Panc1 (cell line): Measurements from ENCODE around the gene AMBRA1. TPM values are rescaled to one million over a fixed set of nuclear protein-coding genes. Genes with fewer than 3 reads are reported as not detected.

Source experiments
- ATAC-seq: fragments of 200-7000 bp; cut with Tn5 transposase; 2 replicates; pipeline ENCODE4 v1.9.1; 2020; ENCODE audit warnings: mild to moderate bottlenecking, moderate library complexity
- BruUV-seq: library from RNA; stranded (reverse); fragments of 400-500 nt; replicated peaks from 2 replicates; lab custom pipeline; 2021; lab: Mats Ljungman, UMichigan
- CTCF ChIA-PET: fragments of 300-600 bp; sonication (Branson Sonifier 250); formaldehyde crosslinking; loops from one replicate; lab custom pipeline; 2022; ENCODE audit warnings: antibody characterized with exemption; lab: Charles Lee
- POLR2A ChIA-PET: fragments of 300-600 bp; sonication (Branson Sonifier 250); formaldehyde crosslinking; loops from one replicate; lab custom pipeline; 2022; ENCODE audit warnings: antibody characterized with exemption; lab: Charles Lee
- DNase-seq: peaks from one replicate; pipeline ENCODE4 v3.0.0-alpha.2; 2010; ENCODE audit warnings: low read depth, low spot score
- H3K27ac ChIP-seq: 2 replicates; pipeline ENCODE4 v1.5.1; 2011; ENCODE audit warnings: mild to moderate bottlenecking, low read length, inconsistent platforms
- H3K27me3 ChIP-seq: fragments of 200-500 bp; sonication (Bioruptor generic); 2 replicates; pipeline ENCODE4 v1.6.0; 2014; ENCODE audit warnings: low read length, inconsistent platforms; ENCODE audit not compliant: control insufficient read depth, insufficient read depth
- H3K36me3 ChIP-seq: fragments of 200-500 bp; sonication (Bioruptor generic); 2 replicates; pipeline ENCODE4 v1.5.1; 2014; ENCODE audit warnings: inconsistent platforms, mild to moderate bottlenecking, low read length, moderate library complexity; ENCODE audit not compliant: control insufficient read depth, insufficient read depth
- H3K4me1 ChIP-seq: 2 replicates; pipeline ENCODE4 v1.5.1; 2011; ENCODE audit warnings: inconsistent platforms, mild to moderate bottlenecking, low read length, moderate library complexity; ENCODE audit not compliant: control insufficient read depth, insufficient read depth
- H3K4me3 ChIP-seq, 2 experiments: 2 replicates each; pipeline ENCODE4 v1.5.1; 2011 to 2012; ENCODE audit warnings: low read depth in 2 of 2, low read length in 2 of 2, mild to moderate bottlenecking in 2 of 2, inconsistent platforms in 1 of 2, moderate library complexity in 1 of 2
- H3K9me3 ChIP-seq: fragments of 200-500 bp; sonication (Bioruptor generic); 2 replicates; pipeline ENCODE4 v1.5.1; 2014; ENCODE audit warnings: low read depth, mild to moderate bottlenecking, inconsistent platforms, low read length, moderate library complexity; ENCODE audit not compliant: control insufficient read depth, insufficient read depth
- POLR2AphosphoS5 ChIP-seq: IDR thresholded peaks from 2 replicates; pipeline ENCODE4 v1.6.1; 2012; ENCODE audit warnings: mild to moderate bottlenecking, low read depth, low read length, moderate library complexity
- SIN3A ChIP-seq: IDR thresholded peaks from 2 replicates; pipeline ENCODE4 v1.6.1; 2012; ENCODE audit warnings: low read depth, mild to moderate bottlenecking, low read length, moderate library complexity, borderline replicate concordance; ENCODE audit not compliant: insufficient read depth
- TCF7L2 ChIP-seq: IDR thresholded peaks from 2 replicates; pipeline ENCODE4 v1.6.1; 2011; ENCODE audit warnings: mild to moderate bottlenecking, low read depth, low read length, inconsistent platforms
- in situ Hi-C: cut with HindIII; loops from 2 replicates; pipeline ENCODE4 v1.10.0; 2016; ENCODE audit warnings: low sequenced_read_pairs, low pct_unique_long_range_greater_than_20kb
- intact Hi-C: fragments of 100-400 bp; cut with micrococcal nuclease; formaldehyde crosslinking; loops from one replicate; pipeline ENCODE4 v1.10.0; 2022; ENCODE audit not compliant: unreplicated experiment
- total RNA-seq: library from RNA; stranded (reverse); gene quantifications from one replicate; pipeline ENCODE4 v1.2.1, GENCODE V29; 2021; ENCODE audit not compliant: unreplicated experiment
- TF ChIP-seq, protein P1 (sequence below): fragments of 450-650 bp; IDR thresholded peaks from 2 replicates; pipeline ENCODE4 v1.5.1; 2017; ENCODE audit warnings: mild to moderate bottlenecking
- TF ChIP-seq, protein P2 (sequence below), 2 experiments: IDR thresholded peaks; 2 replicates each; pipeline ENCODE4 v1.6.1; 2011 to 2012; ENCODE audit warnings: low read depth in 2 of 2, control low read depth in 1 of 2, low read length in 1 of 2, mild to moderate bottlenecking in 1 of 2, moderate library complexity in 1 of 2; ENCODE audit not compliant: insufficient read depth in 1 of 2

Gene AMBRA1
- total RNA-seq, 1 experiment from 2014 or later, result 40.0 TPM

DNA sequence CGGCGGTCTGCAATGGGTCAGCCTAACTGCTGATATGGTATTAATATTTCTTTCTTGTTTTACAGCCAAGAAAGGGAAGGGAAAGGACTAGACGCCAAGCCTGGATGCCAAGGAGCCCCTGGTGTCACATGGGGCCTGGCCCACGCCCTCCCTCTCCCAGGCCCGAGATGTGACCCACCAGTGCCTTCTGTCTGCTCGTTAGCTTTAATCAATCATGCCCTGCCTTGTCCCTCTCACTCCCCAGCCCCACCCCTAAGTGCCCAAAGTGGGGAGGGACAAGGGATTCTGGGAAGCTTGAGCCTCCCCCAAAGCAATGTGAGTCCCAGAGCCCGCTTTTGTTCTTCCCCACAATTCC lies 210.4 kb downstream of the AMBRA1 start:
- no peaks in the 10 kb centered on the region for H3K9me3 ChIP-seq
- peaks cover 18% of the 10 kb centered on the region for H3K4me1 ChIP-seq
- no peak overlapping the region for H3K4me3 ChIP-seq
- H3K27me3 ChIP-seq, result no peaks in the 10 kb centered on the region
- no peaks in the 10 kb centered on the region; the same call in 1 of the 2 replicates for H3K36me3 ChIP-seq
- DNase-seq, result no peak
- no peak for ATAC-seq
- ChIA-PET CTCF (interaction anchor here (0.5 to 1.3 kb wide), 4 partner anchors 9 to 553 kb away, joined by 3 to 10 read pairs (median 4); partner anchors contain the start of gene CSTPP1), POLR2A (no interaction called here)
- TF ChIP-seq SIN3A, result no peak
- TF ChIP-seq, protein P1, sequence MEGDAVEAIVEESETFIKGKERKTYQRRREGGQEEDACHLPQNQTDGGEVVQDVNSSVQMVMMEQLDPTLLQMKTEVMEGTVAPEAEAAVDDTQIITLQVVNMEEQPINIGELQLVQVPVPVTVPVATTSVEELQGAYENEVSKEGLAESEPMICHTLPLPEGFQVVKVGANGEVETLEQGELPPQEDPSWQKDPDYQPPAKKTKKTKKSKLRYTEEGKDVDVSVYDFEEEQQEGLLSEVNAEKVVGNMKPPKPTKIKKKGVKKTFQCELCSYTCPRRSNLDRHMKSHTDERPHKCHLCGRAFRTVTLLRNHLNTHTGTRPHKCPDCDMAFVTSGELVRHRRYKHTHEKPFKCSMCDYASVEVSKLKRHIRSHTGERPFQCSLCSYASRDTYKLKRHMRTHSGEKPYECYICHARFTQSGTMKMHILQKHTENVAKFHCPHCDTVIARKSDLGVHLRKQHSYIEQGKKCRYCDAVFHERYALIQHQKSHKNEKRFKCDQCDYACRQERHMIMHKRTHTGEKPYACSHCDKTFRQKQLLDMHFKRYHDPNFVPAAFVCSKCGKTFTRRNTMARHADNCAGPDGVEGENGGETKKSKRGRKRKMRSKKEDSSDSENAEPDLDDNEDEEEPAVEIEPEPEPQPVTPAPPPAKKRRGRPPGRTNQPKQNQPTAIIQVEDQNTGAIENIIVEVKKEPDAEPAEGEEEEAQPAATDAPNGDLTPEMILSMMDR, result peak; percentile 68
- no peak for TF ChIP-seq TCF7L2
- no peak for TF ChIP-seq POLR2AphosphoS5
- intact Hi-C loops (no loop called here), in situ Hi-C loops (no loop called here)
- no peak overlapping the region for H3K27ac ChIP-seq
- no TSS peak for BruUV-seq

DNA sequence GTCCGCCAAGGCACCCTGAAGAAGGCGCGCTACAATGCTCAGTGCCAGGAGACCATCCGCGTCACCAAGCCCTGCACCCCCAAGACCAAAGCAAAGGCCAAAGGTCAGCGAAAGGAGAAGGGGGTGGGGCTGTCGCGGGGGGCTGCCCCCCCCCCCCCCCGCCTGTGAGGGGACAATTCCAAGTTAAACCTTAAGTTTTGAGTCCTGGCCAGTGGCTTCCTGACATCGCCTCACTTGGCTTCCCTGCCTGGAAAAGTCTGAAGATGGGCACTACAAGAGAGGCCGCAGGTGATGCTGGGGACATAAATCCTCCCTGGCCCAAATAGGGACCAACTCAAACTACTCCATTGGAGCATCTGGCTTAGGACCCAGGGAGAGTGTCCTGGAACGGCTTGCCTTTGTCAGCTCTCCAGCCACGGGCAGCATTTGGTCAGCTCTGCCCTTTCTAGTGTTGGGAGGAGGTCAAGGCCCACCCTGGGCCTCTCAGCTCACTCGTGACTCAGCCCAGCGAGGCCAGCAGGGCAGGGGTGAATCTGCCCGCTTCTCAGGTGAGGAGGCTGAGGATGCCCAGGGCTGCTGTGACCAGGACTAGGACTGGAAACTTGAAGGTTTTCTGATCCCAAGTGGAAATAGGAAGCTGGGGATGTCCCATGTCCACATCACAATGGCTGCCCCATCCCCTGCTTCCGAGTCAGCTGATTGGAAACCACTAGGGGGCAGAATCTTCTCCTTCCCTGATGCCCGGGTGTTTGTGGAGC lies 211.0 kb downstream of the AMBRA1 start:
- H3K27ac ChIP-seq, result no peak overlapping the region; the same call in 1 of the 2 replicates
- H3K4me1 ChIP-seq, result peaks cover 16% of the 10 kb centered on the region
- H3K9me3 ChIP-seq, result no peaks in the 10 kb centered on the region
- peak overlapping the region; percentile 51 to 59 for H3K4me3 ChIP-seq
- TF ChIP-seq TCF7L2 (no peak), POLR2AphosphoS5 (no peak)
- TF ChIP-seq, protein P1, result peak; percentile 87
- H3K36me3 ChIP-seq, result no peaks in the 10 kb centered on the region; the same call in 1 of the 2 replicates
- no peaks in the 10 kb centered on the region for H3K27me3 ChIP-seq
- CTCF ChIA-PET, result interaction anchor here (0.5 to 1.3 kb wide), 5 partner anchors 9 to 554 kb away, joined by 3 to 10 read pairs (median 4); partner anchors contain the start of genes CHRM4 and CSTPP1
- intact Hi-C loops (no loop called here), in situ Hi-C loops (no loop called here)
- BruUV-seq, result no TSS peak
- DNase-seq (no peak), ATAC-seq (peak; percentile 13; the same call in 1 of the 2 replicates)
- POLR2A ChIA-PET, result no interaction called here

DNA sequence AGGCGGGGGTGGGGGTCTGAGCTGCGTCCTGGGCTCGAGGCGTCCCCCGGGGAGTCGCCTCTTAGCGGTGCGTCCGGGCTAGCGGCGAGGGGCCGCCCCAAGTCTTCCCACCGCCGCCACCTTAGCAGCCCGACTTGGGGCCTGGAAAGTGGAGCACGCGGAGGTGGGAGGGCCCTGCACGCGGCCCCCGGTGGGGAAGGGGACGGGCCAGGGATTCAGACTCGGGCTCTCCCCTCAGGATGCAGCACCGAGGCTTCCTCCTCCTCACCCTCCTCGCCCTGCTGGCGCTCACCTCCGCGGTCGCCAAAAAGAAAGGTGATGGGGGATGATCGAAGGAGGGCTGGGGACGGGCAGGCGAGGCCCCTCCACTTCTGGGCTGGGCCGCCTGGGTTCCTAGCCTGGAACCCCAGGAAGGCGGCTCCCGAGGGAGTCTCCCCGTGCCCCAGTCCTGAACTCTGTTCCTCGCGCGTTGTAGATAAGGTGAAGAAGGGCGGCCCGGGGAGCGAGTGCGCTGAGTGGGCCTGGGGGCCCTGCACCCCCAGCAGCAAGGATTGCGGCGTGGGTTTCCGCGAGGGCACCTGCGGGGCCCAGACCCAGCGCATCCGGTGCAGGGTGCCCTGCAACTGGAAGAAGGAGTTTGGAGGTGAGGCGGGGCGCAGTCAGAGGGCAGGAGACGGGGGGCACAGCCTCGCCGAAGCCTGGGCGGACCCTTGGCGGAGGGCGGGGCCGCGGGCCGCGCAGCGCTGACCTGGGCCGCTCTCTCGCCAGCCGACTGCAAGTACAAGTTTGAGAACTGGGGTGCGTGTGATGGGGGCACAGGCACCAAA lies 211.8 kb downstream of the AMBRA1 start:
- peak overlapping the region; percentile 51 to 59 for H3K4me3 ChIP-seq
- no peaks in the 10 kb centered on the region; the same call in 1 of the 2 replicates for H3K36me3 ChIP-seq
- H3K27ac ChIP-seq, result peak overlapping the region; percentile 59
- no peaks in the 10 kb centered on the region for H3K9me3 ChIP-seq
- H3K27me3 ChIP-seq, result no peaks in the 10 kb centered on the region
- BruUV-seq, result TSS peak; percentile 96
- TF ChIP-seq, protein P1, result no peak
- TF ChIP-seq SIN3A (no peak), TCF7L2 (no peak), POLR2AphosphoS5 (no peak)
- TF ChIP-seq, protein P2, sequence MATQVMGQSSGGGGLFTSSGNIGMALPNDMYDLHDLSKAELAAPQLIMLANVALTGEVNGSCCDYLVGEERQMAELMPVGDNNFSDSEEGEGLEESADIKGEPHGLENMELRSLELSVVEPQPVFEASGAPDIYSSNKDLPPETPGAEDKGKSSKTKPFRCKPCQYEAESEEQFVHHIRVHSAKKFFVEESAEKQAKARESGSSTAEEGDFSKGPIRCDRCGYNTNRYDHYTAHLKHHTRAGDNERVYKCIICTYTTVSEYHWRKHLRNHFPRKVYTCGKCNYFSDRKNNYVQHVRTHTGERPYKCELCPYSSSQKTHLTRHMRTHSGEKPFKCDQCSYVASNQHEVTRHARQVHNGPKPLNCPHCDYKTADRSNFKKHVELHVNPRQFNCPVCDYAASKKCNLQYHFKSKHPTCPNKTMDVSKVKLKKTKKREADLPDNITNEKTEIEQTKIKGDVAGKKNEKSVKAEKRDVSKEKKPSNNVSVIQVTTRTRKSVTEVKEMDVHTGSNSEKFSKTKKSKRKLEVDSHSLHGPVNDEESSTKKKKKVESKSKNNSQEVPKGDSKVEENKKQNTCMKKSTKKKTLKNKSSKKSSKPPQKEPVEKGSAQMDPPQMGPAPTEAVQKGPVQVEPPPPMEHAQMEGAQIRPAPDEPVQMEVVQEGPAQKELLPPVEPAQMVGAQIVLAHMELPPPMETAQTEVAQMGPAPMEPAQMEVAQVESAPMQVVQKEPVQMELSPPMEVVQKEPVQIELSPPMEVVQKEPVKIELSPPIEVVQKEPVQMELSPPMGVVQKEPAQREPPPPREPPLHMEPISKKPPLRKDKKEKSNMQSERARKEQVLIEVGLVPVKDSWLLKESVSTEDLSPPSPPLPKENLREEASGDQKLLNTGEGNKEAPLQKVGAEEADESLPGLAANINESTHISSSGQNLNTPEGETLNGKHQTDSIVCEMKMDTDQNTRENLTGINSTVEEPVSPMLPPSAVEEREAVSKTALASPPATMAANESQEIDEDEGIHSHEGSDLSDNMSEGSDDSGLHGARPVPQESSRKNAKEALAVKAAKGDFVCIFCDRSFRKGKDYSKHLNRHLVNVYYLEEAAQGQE (IDR thresholded peaks at IDR 0.05; ENCODE audit: insufficient read depth in 1 of 2, low read depth in 2 of 2, low read length in 1 of 2), result no peak
- DNase-seq (no peak), ATAC-seq (peak; percentile 37)
- ChIA-PET POLR2A (no interaction called here), CTCF (interaction anchor here (0.5 kb wide), 1 partner anchor 9 kb away, joined by 4 read pairs; the partner anchor contains the start of gene CHRM4)
- in situ Hi-C loops (no loop called here), intact Hi-C loops (no loop called here)
- H3K4me1 ChIP-seq, result peaks cover 16% of the 10 kb centered on the region
